Fibroblast of mammary gland (primary cell): ENCODE results near the gene SNCB.

ENCODE experiments used
- DNase-seq: peaks from one replicate; pipeline ENCODE4 v3.0.0-alpha.2; 2010; ENCODE audit warnings: low read depth
- H3K4me3 ChIP-seq: 2 replicates; pipeline ENCODE4 v1.5.1; 2011; ENCODE audit warnings: low read depth, mild to moderate bottlenecking, low read length, moderate library complexity; ENCODE audit not compliant: control insufficient read depth
- CTCF ChIP-seq: conservative IDR thresholded peaks from 2 replicates; pipeline ENCODE4 v1.5.1; 2011; ENCODE audit warnings: low read depth, low read length, inconsistent platforms; ENCODE audit not compliant: control insufficient read depth, insufficient read depth

Gene SNCB

GRCh38 chr5:176665517-176665916 lies 35.2 kb upstream of the SNCB start:
- no peak overlapping the region for H3K4me3 ChIP-seq
- no peak for DNase-seq
- no peak for TF ChIP-seq CTCF

GRCh38 chr5:176664886-176665285 lies 34.6 kb upstream of the SNCB start:
- DNase-seq: no peak
- TF ChIP-seq CTCF: no peak
- H3K4me3 ChIP-seq: no peak overlapping the region

- TF ChIP-seq CTCF: no peak
- no peak for DNase-seq
- H3K4me3 ChIP-seq: no peak overlapping the region
These were observed 34.1 kb upstream of the SNCB start for GRCh38 chr5:176664479-176664878.

- DNase-seq: no peak
- no peak overlapping the region for H3K4me3 ChIP-seq
- no peak for TF ChIP-seq CTCF
These were observed 33.2 kb upstream of the SNCB start for GRCh38 chr5:176663566-176663965.

GRCh38 chr5:176662371-176663333 lies 32.3 kb upstream of the SNCB start:
- DNase-seq: no peak
- TF ChIP-seq CTCF: no peak

GRCh38 chr5:176661676-176662075 lies 31.3 kb upstream of the SNCB start:
- H3K4me3 ChIP-seq: no peak overlapping the region
- DNase-seq: no peak
- no peak for TF ChIP-seq CTCF

More at GRCh38 chr5:176662371-176663333, 32.3 kb upstream of the SNCB start:
- H3K4me3 ChIP-seq: no peak overlapping the region
